HG03066 (cell line): ENCODE measurements around the gene WIZ.
"Not testable (repeated sequence)": the region's sequence is repeated elsewhere in the genome, so short reads cannot be mapped to it uniquely, and the experiment has no call there.

Source experiments
- ATAC-seq: cut with Tn5 transposase; IDR thresholded peaks from one replicate; pipeline ENCODE4 v1.9.1; 2021; ENCODE audit warnings: low read depth; ENCODE audit not compliant: unreplicated experiment

The WIZ gene

GRCh38 chr19:15417699-15418098 is 32.1 kb downstream of the WIZ start:
- ATAC-seq = no peak

GRCh38 chr19:15412832-15413231 is 36.9 kb downstream of the WIZ start:
- ATAC-seq = no peak

GRCh38 chr19:15411351-15411750 is 38.4 kb downstream of the WIZ start:
- ATAC-seq = not testable (repeated sequence)

GRCh38 chr19:15404780-15405211 is 45.0 kb downstream of the WIZ start:
- ATAC-seq = no peak

GRCh38 chr19:15404097-15404779 is 45.5 kb downstream of the WIZ start:
- ATAC-seq = no peak

- no peak for ATAC-seq
Measured at GRCh38 chr19:15403151-15403531, 46.6 kb downstream of the WIZ start.

- no peak for ATAC-seq
Measured at GRCh38 chr19:15402411-15403150, 47.2 kb downstream of the WIZ start.

- ATAC-seq = no peak
Measured at GRCh38 chr19:15401397-15401710, 48.4 kb downstream of the WIZ start.

GRCh38 chr19:15400521-15401396 is 49.0 kb downstream of the WIZ start:
- no peak for ATAC-seq

GRCh38 chr19:15399635-15400034 is 50.1 kb downstream of the WIZ start:
- ATAC-seq = no peak

GRCh38 chr19:15399234-15399515 is 50.6 kb downstream of the WIZ start:
- no peak for ATAC-seq

GRCh38 chr19:15398501-15399233 is 51.1 kb downstream of the WIZ start:
- ATAC-seq = no peak

- no peak for ATAC-seq
Measured at GRCh38 chr19:15397782-15398181, 52.0 kb downstream of the WIZ start.

GRCh38 chr19:15397236-15397635 is 52.5 kb downstream of the WIZ start:
- ATAC-seq = no peak

GRCh38 chr19:15396436-15396835 is 53.3 kb downstream of the WIZ start:
- ATAC-seq = no peak

GRCh38 chr19:15395251-15395650 is 54.5 kb downstream of the WIZ start:
- ATAC-seq = not testable (repeated sequence)

GRCh38 chr19:15394426-15394825 is 55.3 kb downstream of the WIZ start:
- ATAC-seq = no peak

- ATAC-seq = no peak
Measured at GRCh38 chr19:15393963-15394362, 55.8 kb downstream of the WIZ start.

- no peak for ATAC-seq
Measured at GRCh38 chr19:15390814-15391213, 58.9 kb downstream of the WIZ start.

GRCh38 chr19:15381864-15382263 is 67.9 kb downstream of the WIZ start:
- no peak for ATAC-seq

GRCh38 chr19:15381429-15381828 is 68.3 kb downstream of the WIZ start:
- no peak for ATAC-seq
